OCI-LY7 (cell line): ENCODE results near the gene DCDC2C. TPM values are rescaled to one million over a fixed set of nuclear protein-coding genes. Genes with fewer than 3 reads are reported as not detected.

ENCODE experiments used
- BruUV-seq: library from RNA; stranded (reverse); fragments of 400-500 nt; replicated peaks from 2 replicates; lab custom pipeline; 2021; lab: Mats Ljungman, UMichigan
- CTCF ChIA-PET: fragments of 300-600 bp; sonication (Branson Sonifier 250); formaldehyde crosslinking; loops from one replicate; lab custom pipeline; 2022; ENCODE audit warnings: antibody characterized with exemption; ENCODE audit not compliant: unreplicated experiment; lab: Charles Lee
- POLR2A ChIA-PET: fragments of 300-600 bp; sonication (Branson Sonifier 250); formaldehyde crosslinking; loops from one replicate; lab custom pipeline; 2022; ENCODE audit warnings: antibody characterized with exemption; lab: Charles Lee
- DNase-seq: peaks from one replicate; pipeline ENCODE4 v3.0.0-alpha.2; 2015; ENCODE audit warnings: low spot score
- H2AFZ ChIP-seq: fragments of 200-600 bp; sonication (generic), shearing (Covaris generic); 2 replicates; pipeline ENCODE4 v1.6.1; 2014; ENCODE audit warnings: mild to moderate bottlenecking, antibody characterized with exemption, low read length, moderate library complexity
- H3K27ac ChIP-seq: fragments of 200-600 bp; sonication (generic); 2 replicates; pipeline ENCODE4 v1.5.1; 2014; ENCODE audit warnings: mixed run types, low read depth, mild to moderate bottlenecking, moderate library complexity, low read length, inconsistent platforms; ENCODE audit not compliant: poor library complexity, severe bottlenecking
- H3K36me3 ChIP-seq: fragments of 200-600 bp; sonication (generic); 2 replicates; pipeline ENCODE4 v1.6.1; 2014; ENCODE audit warnings: mild to moderate bottlenecking, antibody characterized with exemption, low read length, moderate library complexity, mixed read lengths; ENCODE audit not compliant: insufficient read depth
- H3K4me1 ChIP-seq: fragments of 200-600 bp; sonication (generic); 2 replicates; pipeline ENCODE4 v1.5.1; 2014; ENCODE audit warnings: mild to moderate bottlenecking, low read length; ENCODE audit not compliant: insufficient read depth, poor library complexity, severe bottlenecking
- H3K4me2 ChIP-seq: fragments of 200-600 bp; sonication (generic); 2 replicates; pipeline ENCODE4 v1.6.1; 2014; ENCODE audit warnings: mild to moderate bottlenecking, low read length
- H3K4me3 ChIP-seq: fragments of 200-600 bp; sonication (generic); 2 replicates; pipeline ENCODE4 v1.5.1; 2014; ENCODE audit warnings: mild to moderate bottlenecking, low read depth, low read length; ENCODE audit not compliant: poor library complexity, severe bottlenecking
- H3K79me2 ChIP-seq: fragments of 200-600 bp; sonication (generic); 2 replicates; pipeline ENCODE4 v1.6.1; 2016; ENCODE audit warnings: low read depth, mild to moderate bottlenecking, low read length, moderate library complexity, mixed read lengths; ENCODE audit not compliant: insufficient read depth
- H3K9me2 ChIP-seq: fragments of 200-600 bp; sonication (generic); 2 replicates; pipeline ENCODE4 v1.6.1; 2016; ENCODE audit warnings: mild to moderate bottlenecking, low read length, mixed read lengths; ENCODE audit not compliant: insufficient read depth
- H3K9me3 ChIP-seq: fragments of 200-600 bp; sonication (generic); 2 replicates; pipeline ENCODE4 v1.6.1; 2014; ENCODE audit warnings: mild to moderate bottlenecking, mixed run types, low read length, mixed read lengths
- H4K20me1 ChIP-seq: fragments of 200-600 bp; sonication (generic); 2 replicates; pipeline ENCODE4 v1.6.1; 2014; ENCODE audit warnings: mild to moderate bottlenecking, antibody characterized with exemption, low read length, moderate library complexity, mixed read lengths; ENCODE audit not compliant: insufficient read depth
- EZH2phosphoT487 ChIP-seq: fragments of 200-600 bp; sonication (generic); IDR thresholded peaks from 2 replicates; pipeline ENCODE4 v1.6.1; 2018; ENCODE audit warnings: low read depth, borderline replicate concordance, mild to moderate bottlenecking, mixed run types, antibody characterized with exemption, low read length, moderate library complexity, mixed read lengths
- intact Hi-C: fragments of 100-400 bp; cut with micrococcal nuclease; formaldehyde crosslinking; loops from one replicate; pipeline ENCODE4 v1.10.0; 2022; ENCODE audit not compliant: unreplicated experiment
- total RNA-seq, 2 experiments: library from RNA; depleted of rRNA in 1 of 2; stranded (reverse); fragments of >200 nt in 1 of 2; shearing (Covaris generic) in 1 of 2; gene quantifications; 2 replicates each; pipeline ENCODE4 v1.2.3, GENCODE V29; 2014 to 2022
- TF ChIP-seq, protein P1 (sequence below): fragments of 200-600 bp; sonication (generic); conservative IDR thresholded peaks from 2 replicates; pipeline ENCODE4 v1.5.1; 2014; ENCODE audit warnings: mild to moderate bottlenecking, antibody characterized with exemption, low read length, moderate library complexity, mixed read lengths

Gene DCDC2C
- total RNA-seq, 2 experiments from 2014 or later = not detected

DNA sequence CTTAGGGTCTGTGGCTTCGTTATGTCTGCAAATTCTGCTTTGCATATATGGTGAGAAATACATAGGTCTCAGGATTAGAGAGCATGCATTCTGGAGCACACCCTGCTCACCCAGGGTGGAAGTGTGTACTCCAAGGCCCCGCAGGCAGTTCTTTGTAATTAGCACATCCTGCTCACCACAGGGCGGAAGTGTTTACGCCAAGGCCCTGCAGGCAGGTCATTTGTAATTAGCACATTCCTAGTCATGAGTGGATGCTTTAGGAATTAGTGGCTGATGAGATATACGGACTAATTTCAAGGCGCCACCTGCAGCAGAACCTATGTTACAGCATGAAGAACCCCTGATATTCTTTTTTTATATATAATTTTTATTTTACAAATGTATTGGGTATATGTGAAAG lies 41.1 kb upstream of the DCDC2C start:
- intact Hi-C loops = no loop called here
- H3K4me2 ChIP-seq = peak overlapping the region; percentile 57; the same call in 1 of the 2 replicates

GRCh38 chr2:3664118-3664517 lies 39.3 kb upstream of the DCDC2C start:
- Histone ChIP-seq H3K4me3 (no peak overlapping the region), H3K9me2 (no peaks in the 10 kb centered on the region), H3K36me3 (no peaks in the 10 kb centered on the region), H3K4me2 (no peak overlapping the region), H3K27ac (no peak overlapping the region), H4K20me1 (no peaks in the 10 kb centered on the region), H2AFZ (no peak overlapping the region), H3K9me3 (no peaks in the 10 kb centered on the region), H3K79me2 (no peaks in the 10 kb centered on the region), H3K4me1 (peaks cover 21% of the 10 kb centered on the region)
- no TSS peak for BruUV-seq
- intact Hi-C loops = no loop called here
- TF ChIP-seq, protein P1, sequence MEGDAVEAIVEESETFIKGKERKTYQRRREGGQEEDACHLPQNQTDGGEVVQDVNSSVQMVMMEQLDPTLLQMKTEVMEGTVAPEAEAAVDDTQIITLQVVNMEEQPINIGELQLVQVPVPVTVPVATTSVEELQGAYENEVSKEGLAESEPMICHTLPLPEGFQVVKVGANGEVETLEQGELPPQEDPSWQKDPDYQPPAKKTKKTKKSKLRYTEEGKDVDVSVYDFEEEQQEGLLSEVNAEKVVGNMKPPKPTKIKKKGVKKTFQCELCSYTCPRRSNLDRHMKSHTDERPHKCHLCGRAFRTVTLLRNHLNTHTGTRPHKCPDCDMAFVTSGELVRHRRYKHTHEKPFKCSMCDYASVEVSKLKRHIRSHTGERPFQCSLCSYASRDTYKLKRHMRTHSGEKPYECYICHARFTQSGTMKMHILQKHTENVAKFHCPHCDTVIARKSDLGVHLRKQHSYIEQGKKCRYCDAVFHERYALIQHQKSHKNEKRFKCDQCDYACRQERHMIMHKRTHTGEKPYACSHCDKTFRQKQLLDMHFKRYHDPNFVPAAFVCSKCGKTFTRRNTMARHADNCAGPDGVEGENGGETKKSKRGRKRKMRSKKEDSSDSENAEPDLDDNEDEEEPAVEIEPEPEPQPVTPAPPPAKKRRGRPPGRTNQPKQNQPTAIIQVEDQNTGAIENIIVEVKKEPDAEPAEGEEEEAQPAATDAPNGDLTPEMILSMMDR = no peak
- no peak for TF ChIP-seq EZH2phosphoT487
- ChIA-PET POLR2A (interaction anchor here (0.6 to 1.2 kb wide), 7 partner anchors 27 to 1418 kb away, joined by 3 to 6 read pairs (median 3); no protein-coding TSS in a partner anchor), CTCF (no interaction called here)
- no peak for DNase-seq

More for the DNA sequence above, 41.1 kb upstream of the DCDC2C start:
- peak overlapping the region; percentile 61 for H3K27ac ChIP-seq
- TF ChIP-seq, protein P1 = peak; percentile 66
- no peak for TF ChIP-seq EZH2phosphoT487
- peak overlapping the region; percentile 93 for H2AFZ ChIP-seq
- ChIA-PET CTCF (interaction anchor here (1.3 to 1.7 kb wide), 2 partner anchors 10 to 200 kb away, joined by 3 to 4 read pairs; no protein-coding TSS in a partner anchor), POLR2A (interaction anchor here (1.3 kb wide), 2 partner anchors 10 to 108 kb away, joined by 3 to 21 read pairs; no protein-coding TSS in a partner anchor)
- peak; percentile 71 for DNase-seq
- no peaks in the 10 kb centered on the region for H4K20me1 ChIP-seq
- no peaks in the 10 kb centered on the region for H3K9me2 ChIP-seq
- H3K4me1 ChIP-seq = peaks cover 22% of the 10 kb centered on the region
- H3K36me3 ChIP-seq = no peaks in the 10 kb centered on the region
- no TSS peak for BruUV-seq
- no peak overlapping the region for H3K4me3 ChIP-seq
- H3K9me3 ChIP-seq = no peaks in the 10 kb centered on the region
- H3K79me2 ChIP-seq = no peaks in the 10 kb centered on the region

- Histone ChIP-seq H4K20me1 (no peaks in the 10 kb centered on the region), H3K9me3 (no peaks in the 10 kb centered on the region), H3K4me2 (no peak overlapping the region), H3K27ac (no peak overlapping the region), H3K4me1 (peaks cover 20% of the 10 kb centered on the region), H3K4me3 (no peak overlapping the region), H2AFZ (no peak overlapping the region), H3K9me2 (no peaks in the 10 kb centered on the region), H3K79me2 (no peaks in the 10 kb centered on the region), H3K36me3 (no peaks in the 10 kb centered on the region)
- intact Hi-C loops = no loop called here
- no TSS peak for BruUV-seq
- CTCF ChIA-PET = interaction anchor here (0.9 kb wide), 1 partner anchor 13 kb away, joined by 3 read pairs; no protein-coding TSS in a partner anchor
- POLR2A ChIA-PET = interaction anchor here (0.6 to 1.2 kb wide), 9 partner anchors 20 to 1419 kb away, joined by 3 to 7 read pairs (median 3); no protein-coding TSS in a partner anchor
- no peak for TF ChIP-seq EZH2phosphoT487
- TF ChIP-seq, protein P1 = no peak
- no peak for DNase-seq
Measured at GRCh38 chr2:3664925-3665324, 38.5 kb upstream of the DCDC2C start.
